ENCODE results near the gene CTSA. TPM values are rescaled to one million over a fixed set of nuclear protein-coding genes. Genes with fewer than 3 reads are reported as not detected.

CTSA gene
- total RNA-seq, 1 donor from 2014 or later = 172 TPM

- Mint-ChIP-seq H3K36me3 (ENCODE audit: low read depth) (peaks cover 3% of the 10 kb centered on the region), H3K27me3 (ENCODE audit: low read depth) (no peaks in the 10 kb centered on the region), H3K9me3 (ENCODE audit: low read depth) (no peaks in the 10 kb centered on the region), H3K4me1 (ENCODE audit: low read depth) (peaks cover 43% of the 10 kb centered on the region), H3K27ac (ENCODE audit: unreplicated experiment) (no peak overlapping the region), H3K4me3 (ENCODE audit: unreplicated experiment) (no peak overlapping the region)
- no peak for TF ChIP-seq CTCF (IDR thresholded peaks at IDR 0.05)
- no peak for DNase-seq (ENCODE audit: low spot score)
Measured at GRCh38 chr20:45859916-45860315, 31.2 kb upstream of the CTSA start.

GRCh38 chr20:45860560-45861220, 30.4 kb upstream of the CTSA start:
- DNase-seq (ENCODE audit: low spot score) = no peak
- Mint-ChIP-seq H3K27me3 (ENCODE audit: low read depth) (no peaks in the 10 kb centered on the region), H3K4me3 (ENCODE audit: unreplicated experiment) (no peak overlapping the region), H3K9me3 (ENCODE audit: low read depth) (no peaks in the 10 kb centered on the region), H3K36me3 (ENCODE audit: low read depth) (peaks cover 3% of the 10 kb centered on the region), H3K27ac (ENCODE audit: unreplicated experiment) (no peak overlapping the region), H3K4me1 (ENCODE audit: low read depth) (peaks cover 43% of the 10 kb centered on the region)
- TF ChIP-seq CTCF (IDR thresholded peaks at IDR 0.05) = no peak

GRCh38 chr20:45861221-45862075, 29.7 kb upstream of the CTSA start:
- Mint-ChIP-seq H3K36me3 (ENCODE audit: low read depth) (peaks cover 3% of the 10 kb centered on the region), H3K27ac (ENCODE audit: unreplicated experiment) (no peak overlapping the region), H3K4me1 (ENCODE audit: low read depth) (peaks cover 35% of the 10 kb centered on the region), H3K9me3 (ENCODE audit: low read depth) (no peaks in the 10 kb centered on the region), H3K27me3 (ENCODE audit: low read depth) (no peaks in the 10 kb centered on the region), H3K4me3 (ENCODE audit: unreplicated experiment) (no peak overlapping the region)
- no peak for DNase-seq (ENCODE audit: low spot score)
- TF ChIP-seq CTCF (IDR thresholded peaks at IDR 0.05) = no peak

- no peak for DNase-seq (ENCODE audit: low spot score)
- H3K4me3 Mint-ChIP-seq (ENCODE audit: unreplicated experiment) = no peak overlapping the region
- H3K4me1 Mint-ChIP-seq (ENCODE audit: low read depth) = peaks cover 26% of the 10 kb centered on the region
- H3K27ac Mint-ChIP-seq (ENCODE audit: unreplicated experiment) = no peak overlapping the region
- H3K27me3 Mint-ChIP-seq (ENCODE audit: low read depth) = no peaks in the 10 kb centered on the region
- no peak for TF ChIP-seq CTCF (IDR thresholded peaks at IDR 0.05)
- no peaks in the 10 kb centered on the region for H3K9me3 Mint-ChIP-seq (ENCODE audit: low read depth)
- H3K36me3 Mint-ChIP-seq (ENCODE audit: low read depth) = peaks cover 3% of the 10 kb centered on the region
Measured at GRCh38 chr20:45863543-45864470, 27.3 kb upstream of the CTSA start.

GRCh38 chr20:45866454-45866853, 24.7 kb upstream of the CTSA start:
- Mint-ChIP-seq H3K4me3 (ENCODE audit: unreplicated experiment) (no peak overlapping the region), H3K27me3 (ENCODE audit: low read depth) (no peaks in the 10 kb centered on the region), H3K9me3 (ENCODE audit: low read depth) (no peaks in the 10 kb centered on the region), H3K36me3 (ENCODE audit: low read depth) (no peaks in the 10 kb centered on the region), H3K4me1 (ENCODE audit: low read depth) (peaks cover 8% of the 10 kb centered on the region), H3K27ac (ENCODE audit: unreplicated experiment) (no peak overlapping the region)
- no peak for TF ChIP-seq CTCF (IDR thresholded peaks at IDR 0.05)
- DNase-seq (ENCODE audit: low spot score) = no peak
